Measurements from ENCODE around the gene MSI2. TPM values are rescaled to one million over a fixed set of nuclear protein-coding genes. Genes with fewer than 3 reads are reported as not detected.
A peak's percentile ranks its signal among the peaks of the same experiment; 100 is the strongest.

The MSI2 gene
- polyA plus RNA-seq, 1 of the 3 experiments (the other 2 are of a cell fraction) = 24.1 TPM

- WGBS (ENCODE audit: low lambda C conversion rate) = 18% methylated on average over 9 of the region's 9 CpGs
- H4K20me1 ChIP-seq (ENCODE audit: insufficient read depth) = no peaks in the 10 kb centered on the region
- H3K4me3 ChIP-seq (ENCODE audit: low read depth in 2 of 2, low read length in 1 of 2) = peak overlapping the region in 1 of 2 experiments; percentile 3; a peak in 1 of 4 replicates
- ChIA-PET POLR2A (no interaction called here), CTCF (interaction anchor here (0.9 to 1.3 kb wide), 5 partner anchors 9 to 239 kb away, joined by 3 read pairs; no protein-coding TSS in a partner anchor)
- no peaks in the 10 kb centered on the region for H3K79me2 ChIP-seq (ENCODE audit: insufficient read depth)
- no peaks in the 10 kb centered on the region for H3K9me2 ChIP-seq
- no peak overlapping the region; the same call in 1 of the 2 replicates for H2AFZ ChIP-seq (ENCODE audit: low read depth)
- H3K4me2 ChIP-seq = peak overlapping the region; percentile 69
- peaks cover 43% of the 10 kb centered on the region for H3F3A ChIP-seq (replicated peaks; ENCODE audit: insufficient read depth)
- H3K27me3 ChIP-seq (ENCODE audit: insufficient read depth) = no peaks in the 10 kb centered on the region
- peaks cover 56 to 85% of the 10 kb centered on the region in 2 experiments for H3K4me1 ChIP-seq (ENCODE audit: control insufficient read depth in 1 of 2, insufficient read depth in 2 of 2, low read depth in 1 of 2, low read length in 1 of 2)
- H3K9ac ChIP-seq = peak overlapping the region; percentile 73
- H3K27ac ChIP-seq (ENCODE audit: low read depth in 2 of 2, low read length in 1 of 2) = peak overlapping the region; percentile 75 to 98
- H3K36me3 ChIP-seq (replicated peaks in 1 of 2; ENCODE audit: control insufficient read depth in 1 of 2, insufficient read depth in 2 of 2, low read length in 1 of 2) = no peaks in the 10 kb centered on the region
- H3K9me3 ChIP-seq = no peaks in the 10 kb centered on the region
- DNase-seq = no peak
- TF ChIP-seq POLR2AphosphoS5 (IDR thresholded peaks at IDR 0.05; ENCODE audit: low read depth, low read length) = peak; percentile 94
- peak; percentile 67 for TF ChIP-seq REST (IDR thresholded peaks at IDR 0.05; ENCODE audit: low read depth, low read length)
- TF ChIP-seq ZBTB33 (IDR thresholded peaks at IDR 0.05; ENCODE audit: borderline replicate concordance, low read depth) = peak; percentile 84
- no peak; the same call in 1 of the 2 replicates for TF ChIP-seq SMC3 (IDR thresholded peaks at IDR 0.05; ENCODE audit: low read depth, low read length)
- TF ChIP-seq FOSL2 (IDR thresholded peaks at IDR 0.05; ENCODE audit: borderline replicate concordance, low read depth) = peak; percentile 84
- TF ChIP-seq TAF1 (IDR thresholded peaks at IDR 0.05; ENCODE audit: borderline replicate concordance, low read depth, low read length) = peak; percentile 60; the same call in 1 of the 2 replicates
- TF ChIP-seq MXI1 (IDR thresholded peaks at IDR 0.05; ENCODE audit: low read depth, low read length) = no peak; the same call in 1 of the 2 replicates
- TF ChIP-seq RCOR1 (IDR thresholded peaks at IDR 0.05; ENCODE audit: low read length) = no peak
- TF ChIP-seq FOXM1 (IDR thresholded peaks at IDR 0.05; ENCODE audit: low read depth) = peak; percentile 95
- TF ChIP-seq SIN3A (IDR thresholded peaks at IDR 0.05; ENCODE audit: borderline replicate concordance, low read depth, low read length) = peak; percentile 97
- TF ChIP-seq RAD21 (IDR thresholded peaks at IDR 0.05; ENCODE audit: low read length) = peak; percentile 10; the same call in 1 of the 2 replicates
- TF ChIP-seq USF1 (IDR thresholded peaks at IDR 0.05; ENCODE audit: borderline replicate concordance, low read depth) = 0 out of 2 replicates have a peak, but pooled peaks have one; percentile 66
- TF ChIP-seq CHD2 (IDR thresholded peaks at IDR 0.05; ENCODE audit: low read length, partially characterized antibody) = no peak
- TF ChIP-seq CTCF (IDR thresholded peaks at IDR 0.05) = no peak
- TF ChIP-seq MAX (IDR thresholded peaks at IDR 0.05; ENCODE audit: low read depth) = peak; percentile 85
- 0 out of 2 replicates have a peak, but pooled peaks have one; percentile 38 for TF ChIP-seq GABPA (IDR thresholded peaks at IDR 0.05; ENCODE audit: low read depth)
- TF ChIP-seq EZH2phosphoT487 (IDR thresholded peaks at IDR 0.05; ENCODE audit: borderline replicate concordance, low read depth) = no peak
- peak; percentile 99 for TF ChIP-seq NFIC (IDR thresholded peaks at IDR 0.05; ENCODE audit: borderline replicate concordance)
- TF ChIP-seq JUND (IDR thresholded peaks at IDR 0.05) = peak; percentile 95
- no peak for TF ChIP-seq GATA2 (CRISPR knock-in tag; IDR thresholded peaks at IDR 0.05)
- peak; percentile 83; the same call in 1 of the 2 replicates for TF ChIP-seq YY1 (IDR thresholded peaks at IDR 0.05; ENCODE audit: low read depth)
- peak; percentile 99 for TF ChIP-seq TEAD4 (IDR thresholded peaks at IDR 0.05; ENCODE audit: borderline replicate concordance, insufficient read depth)
- peak; percentile 99 for TF ChIP-seq TCF12 (IDR thresholded peaks at IDR 0.05)
- TF ChIP-seq PBX3 (IDR thresholded peaks at IDR 0.05) = peak; percentile 99
- peak; percentile 82; the same call in 1 of the 2 replicates for TF ChIP-seq RXRA (IDR thresholded peaks at IDR 0.05; ENCODE audit: borderline replicate concordance, low read depth)
These were observed 225.6 kb downstream of the MSI2 start for GRCh38 chr17:57481910-57482391.
